Stimulated activated CD4-positive, alpha-beta T cell treated with anti-CD3 and anti-CD28 coated beads, Interleukin-2, amount 100 ng/mL, for 24 hours (primary cell): ENCODE measurements around the gene DSTN.

Source experiments
- DNase-seq, 2 donors: peaks; one replicate each; pipeline ENCODE4 v3.0.0-alpha.2; 2020

DSTN gene

GRCh38 chr20:17625246-17626051, 55.6 kb downstream of the DSTN start:
- DNase-seq = no peak

DNA sequence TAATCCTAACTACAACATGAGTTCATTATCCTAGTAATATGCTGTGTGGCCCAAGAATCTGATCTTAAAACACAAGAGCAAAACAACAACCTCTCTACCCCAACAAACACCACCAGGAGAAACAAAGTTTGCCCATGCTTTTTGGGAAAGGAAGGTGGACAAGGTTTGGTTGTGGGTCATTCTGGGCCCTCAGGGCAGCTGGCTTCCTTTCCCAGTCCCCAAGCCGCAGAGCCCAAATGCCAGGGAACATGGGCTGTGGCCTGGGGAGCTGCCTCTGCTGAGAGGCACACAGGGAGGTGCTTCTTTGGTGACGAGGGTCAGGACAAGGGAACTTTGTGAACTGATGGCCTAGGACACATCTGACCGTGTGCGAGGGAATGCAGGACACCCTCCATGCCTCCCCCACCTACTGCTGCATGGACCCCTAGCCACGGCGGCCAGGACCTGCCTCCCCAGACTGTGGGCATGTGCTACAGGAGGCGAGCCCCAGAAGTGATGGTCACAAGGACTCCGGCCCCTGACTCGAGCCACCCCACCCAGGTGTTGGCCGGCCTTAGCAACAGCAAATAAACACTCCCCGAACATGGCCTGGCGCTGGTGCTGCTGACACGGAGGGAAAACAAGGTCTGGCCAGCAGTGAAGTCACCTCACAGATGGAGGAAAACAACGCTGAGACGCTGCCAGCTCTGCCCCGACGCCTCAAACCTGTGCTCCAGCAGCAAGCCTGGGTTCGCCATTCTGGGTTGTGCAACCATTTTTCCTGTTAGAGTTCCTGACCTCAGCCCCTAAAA, 56.5 kb downstream of the DSTN start:
- DNase-seq = no peak

- no peak for DNase-seq
These were observed 57.5 kb downstream of the DSTN start for GRCh38 chr20:17627101-17627955.

DNA sequence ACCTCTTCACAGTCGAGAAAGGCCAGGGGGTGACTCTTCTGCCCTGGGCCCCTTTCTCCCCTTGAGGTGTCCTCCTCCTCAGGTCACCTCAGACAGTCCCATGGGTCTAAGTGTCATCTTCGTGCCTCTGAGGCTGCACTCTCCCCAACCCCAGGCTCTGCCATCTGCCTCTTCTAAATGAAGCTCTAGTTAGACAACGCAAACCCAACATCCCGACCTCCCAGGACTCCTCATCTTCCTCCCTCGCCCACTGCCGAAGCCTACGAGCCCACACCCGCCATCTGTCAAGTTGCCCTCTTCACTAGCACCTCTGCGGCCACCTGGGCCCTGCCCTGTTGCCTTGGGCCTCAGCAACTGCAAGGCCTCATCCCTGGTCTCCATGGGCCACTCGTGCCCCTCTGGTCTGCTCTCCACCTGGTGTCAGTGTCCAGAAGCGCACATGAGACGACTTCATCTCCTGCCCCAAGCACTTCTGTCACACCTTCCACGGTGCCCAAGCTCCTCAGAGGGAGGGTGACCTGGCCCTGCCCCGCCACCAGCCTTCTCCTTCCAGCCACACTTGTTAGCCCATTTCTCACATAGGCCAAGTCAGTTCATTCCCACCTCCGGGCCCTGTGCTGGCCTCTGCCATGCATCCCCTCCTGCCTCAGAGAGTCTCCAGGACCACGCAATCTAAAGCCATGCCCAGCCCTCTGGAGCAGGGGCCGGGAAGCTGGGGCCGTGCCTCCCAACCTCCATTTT, 58.4 kb downstream of the DSTN start:
- DNase-seq = no peak

DNA sequence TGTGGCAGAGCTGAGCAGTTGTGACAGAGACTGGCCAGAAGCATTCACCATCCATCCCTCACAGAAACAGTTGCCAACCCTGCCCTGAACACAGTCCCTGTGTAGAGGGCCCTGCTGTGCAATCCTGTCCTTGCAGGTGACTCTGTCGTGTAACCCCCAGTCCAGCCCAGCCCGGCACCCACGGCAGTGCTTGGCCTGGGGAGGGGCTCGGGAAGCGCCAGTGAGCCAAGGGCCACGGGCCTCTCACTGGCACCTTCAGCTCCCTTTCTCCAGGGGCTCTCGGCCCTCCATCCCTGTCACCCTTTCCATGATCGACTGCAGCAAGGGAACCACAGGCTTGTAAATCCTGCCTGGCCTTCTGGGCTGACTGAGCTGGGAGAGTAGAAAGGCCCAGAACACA, 59.1 kb downstream of the DSTN start:
- no peak for DNase-seq

DNA sequence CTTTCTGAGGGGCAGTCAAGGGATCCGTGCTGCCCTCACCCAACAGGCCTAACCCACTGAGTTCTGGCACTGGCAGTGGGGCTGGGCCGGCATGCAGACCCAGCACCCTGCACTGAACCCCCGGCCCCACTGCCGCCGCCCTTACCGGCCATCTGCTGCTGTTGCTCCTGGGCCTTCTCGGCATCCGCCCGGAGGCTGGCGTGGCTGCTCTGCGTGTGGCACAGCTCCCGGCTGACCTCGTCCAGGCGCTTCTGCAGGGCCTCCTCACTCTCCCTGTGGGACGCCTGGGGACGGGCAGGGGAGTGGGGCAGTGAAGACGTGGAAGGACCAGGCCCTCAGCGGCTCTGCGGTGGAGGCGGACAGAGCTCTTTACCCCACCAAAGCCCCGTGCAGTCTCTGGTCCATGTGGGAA, 59.8 kb downstream of the DSTN start:
- DNase-seq = no peak

DNA sequence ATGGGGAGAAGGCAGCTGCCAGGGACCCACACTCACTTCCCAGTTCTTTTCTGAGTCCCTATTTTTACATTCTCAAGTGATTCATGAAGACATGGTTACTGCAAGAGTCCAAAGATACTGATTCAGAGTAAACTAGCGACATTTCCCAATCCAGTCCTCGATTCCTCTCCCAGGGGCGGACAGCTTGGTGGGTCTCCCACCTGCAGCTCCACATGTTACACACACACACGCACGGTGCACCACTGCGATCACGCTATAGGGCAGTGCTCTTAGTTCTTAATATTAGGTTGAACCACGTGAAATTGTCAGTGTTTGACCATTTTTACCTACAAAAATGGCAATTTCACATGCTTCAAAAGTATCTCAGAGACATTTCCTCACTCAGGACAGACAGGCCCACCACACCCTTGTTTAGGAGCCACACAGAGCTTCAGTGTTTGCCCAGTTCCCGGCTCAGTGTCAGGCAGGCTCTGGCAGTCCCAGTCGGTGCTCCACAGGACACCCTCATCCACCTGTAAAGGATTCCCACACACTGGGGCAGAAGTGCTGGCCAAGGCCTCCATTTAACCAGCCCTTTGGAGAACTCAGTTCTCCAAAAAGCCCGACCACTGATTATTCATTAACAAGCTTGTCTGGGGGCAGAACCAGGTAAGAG, 60.4 kb downstream of the DSTN start:
- DNase-seq = no peak

- DNase-seq = no peak
These were observed 60.9 kb downstream of the DSTN start for GRCh38 chr20:17630806-17631195.

- no peak for DNase-seq
These were observed 61.9 kb downstream of the DSTN start for GRCh38 chr20:17631576-17632319.

- no peak for DNase-seq
These were observed 63.5 kb downstream of the DSTN start for GRCh38 chr20:17633221-17633849.

DNA sequence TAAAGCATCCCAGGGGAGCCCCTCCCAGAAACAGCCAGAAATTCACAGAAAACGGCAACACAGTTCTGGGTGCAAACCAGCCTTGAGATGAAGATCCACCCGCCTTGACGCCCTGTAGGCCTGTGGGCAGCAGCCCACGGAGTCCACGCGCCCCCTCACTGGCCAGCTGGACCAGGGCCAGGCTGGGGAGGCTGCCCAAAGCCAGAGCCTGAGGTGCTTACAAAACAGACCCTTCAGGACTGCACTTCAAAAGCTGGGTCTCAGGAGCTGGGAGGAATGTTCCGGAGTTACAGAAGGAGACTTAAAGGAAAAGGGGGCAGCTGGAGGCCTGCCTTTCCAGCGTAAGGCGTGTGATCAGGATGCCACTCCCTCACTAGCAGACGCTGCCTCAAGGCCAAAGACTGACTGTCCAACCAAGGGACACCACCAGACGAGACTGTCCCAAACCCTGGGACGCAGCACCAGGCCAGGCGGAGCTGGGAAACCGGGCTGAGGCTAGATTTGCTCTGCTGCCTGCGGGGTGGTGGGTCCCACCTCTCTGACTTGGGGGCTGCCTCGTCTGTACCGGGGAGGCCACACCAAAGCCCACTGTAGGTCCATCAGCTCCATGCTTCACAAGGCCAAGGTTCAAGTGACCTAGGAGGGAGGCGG, 64.1 kb downstream of the DSTN start:
- no peak for DNase-seq

DNA sequence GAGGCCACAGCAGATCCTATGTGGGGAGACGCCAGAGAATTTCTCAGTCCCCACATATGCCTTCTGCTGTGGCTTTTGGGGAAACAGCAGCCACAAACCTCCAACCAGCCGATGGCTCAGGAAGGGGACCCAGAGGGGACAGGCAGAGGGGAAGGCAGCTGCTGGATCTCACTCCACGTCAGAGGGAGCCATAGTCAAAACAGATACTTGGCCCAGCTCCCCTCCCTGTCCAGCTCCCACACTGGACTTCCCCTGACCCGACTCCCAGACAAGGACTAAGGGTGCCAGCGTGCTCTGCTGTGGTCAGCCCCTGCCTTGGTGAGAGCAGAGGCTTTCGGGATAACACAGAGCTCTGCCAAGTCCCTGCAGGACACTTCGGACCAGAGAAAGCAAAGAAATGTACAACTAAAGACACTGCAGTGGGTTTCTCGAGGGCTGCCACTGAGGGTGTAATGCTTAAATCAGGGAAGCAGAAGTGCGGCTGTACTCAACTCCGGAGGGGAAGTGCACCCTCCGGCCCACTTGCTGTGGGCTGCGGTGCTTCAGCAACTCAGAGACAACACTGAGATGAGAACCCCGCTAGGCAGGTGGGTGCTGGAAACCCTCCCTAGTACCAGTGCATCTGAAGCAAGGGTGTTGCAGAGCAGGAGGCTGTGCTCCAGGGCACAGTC, 64.9 kb downstream of the DSTN start:
- no peak for DNase-seq

- no peak for DNase-seq
These were observed 65.7 kb downstream of the DSTN start for GRCh38 chr20:17635332-17636244.

DNA sequence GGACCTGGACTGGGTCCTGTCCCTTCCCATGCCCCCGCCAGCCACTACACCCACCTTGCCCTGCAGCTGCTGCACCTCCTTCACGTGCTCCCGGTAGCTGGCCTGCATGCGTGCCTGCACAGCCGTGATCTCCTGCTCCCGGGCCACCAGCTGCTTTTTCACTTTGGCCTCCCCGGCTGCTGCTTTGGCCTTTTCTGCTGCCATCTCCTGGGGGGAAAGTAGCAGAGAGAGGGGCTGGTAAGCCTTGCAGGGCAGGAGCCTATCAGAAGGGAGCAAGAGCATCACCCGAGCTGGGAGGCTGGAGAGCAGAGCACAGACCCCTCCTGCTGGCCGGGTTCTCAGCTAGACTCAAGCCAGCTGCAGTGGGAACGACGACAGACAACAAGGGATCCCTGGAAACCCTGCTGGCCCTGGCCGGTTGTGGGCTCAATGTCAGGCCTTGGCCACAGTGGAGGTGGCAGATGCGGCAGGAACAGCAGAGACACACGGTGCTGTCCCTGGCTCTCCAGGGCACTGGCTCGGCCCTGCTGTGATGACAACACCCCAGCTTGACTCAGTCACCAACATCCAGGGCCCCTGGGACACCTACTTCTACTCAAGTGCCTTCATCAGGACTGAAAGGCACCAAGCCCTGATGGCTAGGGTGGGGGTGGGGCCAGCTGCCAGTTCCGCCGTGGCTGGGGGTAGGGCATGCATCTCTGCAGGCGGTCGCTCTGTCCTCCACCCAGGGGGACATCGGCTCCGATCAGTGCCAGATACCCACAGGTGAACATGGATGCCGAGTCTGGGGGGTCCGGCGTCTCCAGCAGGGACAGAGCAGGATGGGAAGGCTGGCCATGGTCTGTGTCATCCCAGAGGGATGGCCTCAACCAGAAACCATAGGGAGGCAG, 66.9 kb downstream of the DSTN start:
- no peak for DNase-seq

GRCh38 chr20:17637413-17637780, 67.5 kb downstream of the DSTN start:
- DNase-seq = no peak

DNA sequence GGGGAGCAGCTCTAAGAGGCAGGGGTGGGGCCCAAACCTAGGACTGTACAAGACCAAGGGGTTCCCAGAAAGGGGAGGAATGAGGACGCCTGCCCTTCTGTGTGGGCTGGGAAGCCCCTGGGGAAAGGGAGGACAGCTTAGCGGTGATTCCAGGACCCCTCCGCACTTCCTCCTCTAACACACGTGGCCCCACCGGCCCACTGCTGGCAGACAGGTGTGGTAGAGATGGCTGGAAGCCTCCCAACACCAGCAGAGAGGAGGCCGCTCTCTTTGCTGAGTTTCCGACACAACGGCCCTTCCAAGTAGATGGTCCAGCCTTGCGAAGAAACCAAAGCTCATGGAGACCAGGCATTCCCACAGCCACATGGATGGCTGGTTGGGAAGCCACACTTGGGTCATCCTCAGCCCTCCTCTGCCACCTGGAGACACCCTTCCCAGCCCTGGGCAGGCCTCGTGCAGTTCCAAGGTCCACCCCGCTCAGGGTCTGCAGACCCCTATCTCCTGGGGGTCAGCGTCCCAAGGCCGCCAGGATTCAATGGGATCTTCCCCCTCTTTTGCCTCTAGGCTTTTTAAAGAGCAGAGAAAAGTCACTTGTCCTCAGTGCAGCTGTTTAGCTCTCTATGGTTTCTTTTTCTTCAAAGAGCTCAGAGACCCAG, 68.2 kb downstream of the DSTN start:
- no peak for DNase-seq

GRCh38 chr20:17638835-17639407, 69.0 kb downstream of the DSTN start:
- no peak for DNase-seq
